ENCODE measurements around the gene NRXN3. TPM values are rescaled to one million over a fixed set of nuclear protein-coding genes. Genes with fewer than 3 reads are reported as not detected.
A peak's percentile ranks its signal among the peaks of the same experiment; 100 is the strongest.

NRXN3 gene
- total and polyA plus RNA-seq, 2 of the 4 experiments (the other 2 are of a cell fraction), result 4.8 to 25.1 TPM

GRCh38 chr14:79496701-79497100, 1326.5 kb downstream of the NRXN3 start:
- Histone ChIP-seq H2AK5ac (ENCODE audit: low read depth, low read length) (no peak overlapping the region), H3K79me1 (ENCODE audit: low read depth in 1 of 2, low read length in 2 of 2) (no peaks in the 10 kb centered on the region), H2BK5ac (ENCODE audit: low read depth, low read length, poor library complexity, severe bottlenecking) (no peak overlapping the region), H3K56ac (ENCODE audit: extremely low read depth, insufficient read depth, low read length) (no peak overlapping the region), H3K36me3 (ENCODE audit: control insufficient read depth, insufficient read depth, low read length) (no peaks in the 10 kb centered on the region), H3K4me1 (ENCODE audit: control insufficient read depth, insufficient read depth, low read length) (no peaks in the 10 kb centered on the region), H4K5ac (ENCODE audit: low read depth, low read length) (no peak overlapping the region), H3K4me3 (ENCODE audit: insufficient read depth, low read depth, low read length) (no peak overlapping the region), H3K27me3 (ENCODE audit: control insufficient read depth, insufficient read depth, low read length) (no peaks in the 10 kb centered on the region), H3K4me2 (ENCODE audit: low read depth, low read length) (no peak overlapping the region), H3K18ac (ENCODE audit: low read depth, low read length) (no peak overlapping the region), H4K91ac (ENCODE audit: insufficient read depth, low read depth, low read length) (no peak overlapping the region), H2AFZ (replicated peaks; ENCODE audit: low read length, poor library complexity) (no peak overlapping the region), H4K8ac (ENCODE audit: low read depth in 2 of 2, low read length in 2 of 2) (no peak overlapping the region), H3K23ac (ENCODE audit: low read depth, low read length) (no peak overlapping the region), H3K27ac (ENCODE audit: insufficient read depth, low read length) (no peak overlapping the region), H2BK15ac (ENCODE audit: low read depth, low read length) (no peak overlapping the region), H2BK20ac (ENCODE audit: low read depth, low read length) (no peak overlapping the region), H3K4ac (ENCODE audit: low read depth, low read length) (no peak overlapping the region), H3K14ac (replicated peaks; ENCODE audit: low read depth, low read length) (no peak overlapping the region), H3K9me3 (ENCODE audit: control insufficient read depth, insufficient read depth, low read length) (no peaks in the 10 kb centered on the region), H3K9me1 (ENCODE audit: insufficient read depth, low read length) (no peaks in the 10 kb centered on the region), H4K20me1 (ENCODE audit: insufficient read depth, low read length) (no peaks in the 10 kb centered on the region), H2BK120ac (ENCODE audit: low read depth, low read length) (no peak overlapping the region), H2AK9ac (replicated peaks; ENCODE audit: low read depth, low read length, poor library complexity) (no peak overlapping the region), H3K9ac (ENCODE audit: low read depth, low read length) (no peak overlapping the region)
- WGBS, 2 experiments (ENCODE audit: extremely low coverage in 2 of 2, insufficient read length in 1 of 2), result no CpG with 5 or more reads among the region's 4 CpGs
- intact Hi-C loops (cut with micrococcal nuclease) (no loop called here), dilution Hi-C loops (cut with HindIII; ENCODE audit: low sequenced_read_pairs, unreplicated experiment) (no loop called here), in situ Hi-C loops (cut with MboI; ENCODE audit: low sequenced_read_pairs) (no loop called here)
- DNase-seq (peak; percentile 10), ATAC-seq (ENCODE audit: low read depth) (no peak; the same call in 1 of the 2 replicates)
- CTCF ChIA-PET, result no interaction called here
- TF ChIP-seq, protein P1, sequence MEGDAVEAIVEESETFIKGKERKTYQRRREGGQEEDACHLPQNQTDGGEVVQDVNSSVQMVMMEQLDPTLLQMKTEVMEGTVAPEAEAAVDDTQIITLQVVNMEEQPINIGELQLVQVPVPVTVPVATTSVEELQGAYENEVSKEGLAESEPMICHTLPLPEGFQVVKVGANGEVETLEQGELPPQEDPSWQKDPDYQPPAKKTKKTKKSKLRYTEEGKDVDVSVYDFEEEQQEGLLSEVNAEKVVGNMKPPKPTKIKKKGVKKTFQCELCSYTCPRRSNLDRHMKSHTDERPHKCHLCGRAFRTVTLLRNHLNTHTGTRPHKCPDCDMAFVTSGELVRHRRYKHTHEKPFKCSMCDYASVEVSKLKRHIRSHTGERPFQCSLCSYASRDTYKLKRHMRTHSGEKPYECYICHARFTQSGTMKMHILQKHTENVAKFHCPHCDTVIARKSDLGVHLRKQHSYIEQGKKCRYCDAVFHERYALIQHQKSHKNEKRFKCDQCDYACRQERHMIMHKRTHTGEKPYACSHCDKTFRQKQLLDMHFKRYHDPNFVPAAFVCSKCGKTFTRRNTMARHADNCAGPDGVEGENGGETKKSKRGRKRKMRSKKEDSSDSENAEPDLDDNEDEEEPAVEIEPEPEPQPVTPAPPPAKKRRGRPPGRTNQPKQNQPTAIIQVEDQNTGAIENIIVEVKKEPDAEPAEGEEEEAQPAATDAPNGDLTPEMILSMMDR (conservative IDR thresholded peaks at IDR 0.05; ENCODE audit: low read depth, low read length), result no peak
- TF ChIP-seq MXI1 (IDR thresholded peaks at IDR 0.05; ENCODE audit: borderline replicate concordance, low read depth, low read length), result no peak
- no peak for TF ChIP-seq CHD1 (IDR thresholded peaks at IDR 0.05; ENCODE audit: low read depth, low read length)
- no peak for TF ChIP-seq RFX5 (IDR thresholded peaks at IDR 0.05; ENCODE audit: low read depth, low read length)
- no peak for TF ChIP-seq POLR2A (IDR thresholded peaks at IDR 0.05; ENCODE audit: low read depth, low read length)
- TF ChIP-seq BHLHE40 (IDR thresholded peaks at IDR 0.05; ENCODE audit: low read depth, low read length), result no peak
- TF ChIP-seq RCOR1 (IDR thresholded peaks at IDR 0.05; ENCODE audit: insufficient replicate concordance, low read length), result no peak
- TF ChIP-seq FOS (IDR thresholded peaks at IDR 0.05; ENCODE audit: low read depth, low read length), result no peak
- TF ChIP-seq MAZ (IDR thresholded peaks at IDR 0.05; ENCODE audit: borderline replicate concordance, low read depth, low read length), result no peak
- POLR2A ChIA-PET (ENCODE audit: unreplicated experiment), result no interaction called here
- BruUV-seq (replicated peaks), result no TSS peak

All from IMR-90 (cell line).